Motor neuron (in vitro differentiated cells): ENCODE measurements around the gene MAML2. TPM values are rescaled to one million over a fixed set of nuclear protein-coding genes. Genes with fewer than 3 reads are reported as not detected.

Experiments
- ATAC-seq, 8 experiments: fragments of 200-7000 bp; cut with Tn5 transposase; replicated peaks in 6 of 8; 2 replicates each; pipeline ENCODE4 v1.8.0; 2021; ENCODE audit warnings: mild to moderate bottlenecking in 8 of 8, moderate library complexity in 8 of 8
- H3K27ac ChIP-seq, 2 donors: fragments of 250-450 bp; sonication (Bioruptor Pico); 2 replicates each; pipeline ENCODE4 v1.9.0; 2021; ENCODE audit warnings: antibody characterized with exemption in 2 of 2, mild to moderate bottlenecking in 2 of 2, moderate library complexity in 1 of 2
- H3K4me1 ChIP-seq, 2 donors: fragments of 250-450 bp; sonication (Bioruptor Pico); replicated peaks in 1 of 2; 2 replicates each; pipeline ENCODE4 v1.6.1; 2021; ENCODE audit warnings: antibody characterized with exemption in 2 of 2, mild to moderate bottlenecking in 2 of 2, moderate library complexity in 1 of 2
- H3K4me3 ChIP-seq, 5 donors: fragments of 250-450 bp; sonication (Bioruptor Pico); 2 replicates each; pipeline ENCODE4 v1.9.0; 2021; ENCODE audit warnings: antibody characterized with exemption in 5 of 5, mild to moderate bottlenecking in 5 of 5, moderate library complexity in 4 of 5
- WGBS, 10 experiments: fragments of 450-650 bp; shearing (Covaris generic); methylation state at CpG; one replicate each; pipeline ENCODE4 v1.0.0; 2022; 5-methylcytosine and 5-hydroxymethylcytosine counted together
- in situ Hi-C, 9 experiments: fragments of 400-800 bp; cut with MboI; loops; one replicate each; pipeline ENCODE4 v1.15.0; 2021; ENCODE audit warnings: low sequenced_read_pairs in 9 of 9, low pct_unique_long_range_greater_than_20kb in 2 of 9; ENCODE audit not compliant: unreplicated experiment in 9 of 9
- total RNA-seq, 8 experiments: library from RNA; unstranded; fragments of 300-600 nt; gene quantifications; 2 replicates each; pipeline versions ENCODE4 v1.2.3 to v1.2.4, GENCODE V29; 2022

Gene MAML2
- total RNA-seq, 8 experiments from 2014 or later = 4.9 to 21.2 (median 6.4) TPM

GRCh38 chr11:96033599-96033998 lies 309.4 kb downstream of the MAML2 start:
- ATAC-seq = no peak
- no peak overlapping the region for H3K4me3 ChIP-seq
- H3K4me1 ChIP-seq = no peaks in the 10 kb centered on the region
- 10 to 96% (median 84%) methylated on average over 1 to 4 of the region's 4 CpGs; no CpG with 5 or more reads in 1 of the 10 experiments for WGBS, 10 experiments
- no peak overlapping the region for H3K27ac ChIP-seq
- in situ Hi-C loops = loop anchor here in 2 of 9 experiments (25.0 kb wide), 1 partner anchor 304 kb away; the partner anchor contains the start of gene MAML2 (in 2 of the 2)

- ATAC-seq = no peak
- no peak overlapping the region for H3K4me3 ChIP-seq
- in situ Hi-C loops = loop anchor here in 2 of 9 experiments (25.0 kb wide), 1 partner anchor 304 kb away; the partner anchor contains the start of gene MAML2 (in 2 of the 2)
- no peaks in the 10 kb centered on the region for H3K4me1 ChIP-seq
- no peak overlapping the region for H3K27ac ChIP-seq
Observed at GRCh38 chr11:96033095-96033494, 309.9 kb downstream of the MAML2 start.

GRCh38 chr11:96028746-96029145 lies 314.2 kb downstream of the MAML2 start:
- no peak overlapping the region for H3K4me3 ChIP-seq
- peaks cover 0 to 1% of the 10 kb centered on the region in 2 donors for H3K4me1 ChIP-seq
- ATAC-seq = no peak
- H3K27ac ChIP-seq = no peak overlapping the region
- in situ Hi-C loops = loop anchor here in 2 of 9 experiments (25.0 kb wide), 1 partner anchor 309 kb away; the partner anchor contains the start of gene MAML2 (in 2 of the 2)

GRCh38 chr11:96027021-96027420 lies 316.0 kb downstream of the MAML2 start:
- no peak overlapping the region for H3K27ac ChIP-seq
- no peak overlapping the region for H3K4me3 ChIP-seq
- no peak for ATAC-seq
- peaks cover 0 to 10% of the 10 kb centered on the region in 2 donors for H3K4me1 ChIP-seq
- in situ Hi-C loops = loop anchor here in 2 of 9 experiments (25.0 kb wide), 1 partner anchor 310 kb away; the partner anchor contains the start of gene MAML2 (in 2 of the 2)

GRCh38 chr11:96026310-96026709 lies 316.7 kb downstream of the MAML2 start:
- no peak overlapping the region for H3K4me3 ChIP-seq
- peak in 1 of 8 experiments; percentile 32 for ATAC-seq
- H3K27ac ChIP-seq = no peak overlapping the region
- in situ Hi-C loops = loop anchor here in 2 of 9 experiments (25.0 kb wide), 1 partner anchor 311 kb away; the partner anchor contains the start of gene MAML2 (in 2 of the 2)
- 0 to 88% (median 47%) methylated on average over 2 of the region's 2 CpGs; no CpG with 5 or more reads in 5 of the 10 experiments for WGBS, 10 experiments
- peaks cover 0 to 10% of the 10 kb centered on the region in 2 donors for H3K4me1 ChIP-seq

- no peak for ATAC-seq
- WGBS, 10 experiments = 80 to 100% (median 91%) methylated on average over 1 to 5 of the region's 5 CpGs; no CpG with 5 or more reads in 2 of the 10 experiments
- in situ Hi-C loops = loop anchor here in 4 of 9 experiments (25.0 kb wide), 3 partner anchors 137 to 313 kb away; partner anchors contain the start of gene MAML2 (in 2 of the 4)
Observed at GRCh38 chr11:96024666-96025065, 318.3 kb downstream of the MAML2 start.

GRCh38 chr11:96023275-96023674 lies 319.7 kb downstream of the MAML2 start:
- H3K4me3 ChIP-seq = no peak overlapping the region
- in situ Hi-C loops = loop anchor here in 2 of 9 experiments (25.0 kb wide), 2 partner anchors 136 to 186 kb away; no protein-coding TSS in a partner anchor
- H3K27ac ChIP-seq = no peak overlapping the region
- 50 to 90% (median 85%) methylated on average over 1 to 4 of the region's 7 CpGs; no CpG with 5 or more reads in 4 of the 10 experiments for WGBS, 10 experiments
- ATAC-seq = peak in 1 of 8 experiments; percentile 41
- peaks cover 0 to 10% of the 10 kb centered on the region in 2 donors for H3K4me1 ChIP-seq

More at GRCh38 chr11:96024666-96025065, 318.3 kb downstream of the MAML2 start:
- Histone ChIP-seq H3K27ac (no peak overlapping the region), H3K4me3 (no peak overlapping the region), H3K4me1 (peaks cover 0 to 10% of the 10 kb centered on the region in 2 donors)

- 70 to 100% (median 84%) methylated on average over 1 to 5 of the region's 5 CpGs; no CpG with 5 or more reads in 3 of the 10 experiments for WGBS, 10 experiments
- in situ Hi-C loops = loop anchor here in 2 of 9 experiments (25.0 kb wide), 2 partner anchors 135 to 185 kb away; no protein-coding TSS in a partner anchor
- H3K27ac ChIP-seq = no peak overlapping the region
- H3K4me3 ChIP-seq = no peak overlapping the region
- peaks cover 0 to 18% of the 10 kb centered on the region in 2 donors for H3K4me1 ChIP-seq
- no peak for ATAC-seq
Observed at GRCh38 chr11:96021901-96022650, 320.9 kb downstream of the MAML2 start.

- WGBS, 10 experiments = 49 to 90% (median 66%) methylated on average over 4 to 7 of the region's 8 CpGs; no CpG with 5 or more reads in 1 of the 10 experiments
- in situ Hi-C loops = loop anchor here in 2 of 9 experiments (25.0 kb wide), 2 partner anchors 133 to 183 kb away; no protein-coding TSS in a partner anchor
- ATAC-seq = peak in 1 of 8 experiments; percentile 30
Observed at GRCh38 chr11:96019810-96020747, 322.9 kb downstream of the MAML2 start.

GRCh38 chr11:96019281-96019680 lies 323.7 kb downstream of the MAML2 start:
- H3K27ac ChIP-seq = no peak overlapping the region
- no peak overlapping the region for H3K4me3 ChIP-seq
- in situ Hi-C loops = loop anchor here in 2 of 9 experiments (25.0 kb wide), 2 partner anchors 132 to 182 kb away; no protein-coding TSS in a partner anchor
- ATAC-seq = no peak
- peaks cover 0 to 18% of the 10 kb centered on the region in 2 donors for H3K4me1 ChIP-seq

More at GRCh38 chr11:96019810-96020747, 322.9 kb downstream of the MAML2 start:
- Histone ChIP-seq H3K4me1 (peaks cover 0 to 18% of the 10 kb centered on the region in 2 donors), H3K4me3 (no peak overlapping the region), H3K27ac (no peak overlapping the region)

GRCh38 chr11:96017856-96018255 lies 325.1 kb downstream of the MAML2 start:
- Histone ChIP-seq H3K27ac (no peak overlapping the region), H3K4me1 (peaks cover 0 to 16% of the 10 kb centered on the region in 2 donors), H3K4me3 (no peak overlapping the region)
- peak in 4 of 8 experiments; percentile 24 to 62 (median 37) for ATAC-seq
- 40 to 83% (median 58%) methylated on average over 1 to 2 of the region's 3 CpGs; no CpG with 5 or more reads in 4 of the 10 experiments for WGBS, 10 experiments
- in situ Hi-C loops = loop anchor here in 2 of 9 experiments (25.0 kb wide), 2 partner anchors 131 to 181 kb away; no protein-coding TSS in a partner anchor

GRCh38 chr11:96016978-96017502 lies 326.0 kb downstream of the MAML2 start:
- Histone ChIP-seq H3K4me1 (peaks cover 7 to 21% of the 10 kb centered on the region in 2 donors), H3K4me3 (no peak overlapping the region), H3K27ac (no peak overlapping the region)
- no peak for ATAC-seq
- WGBS, 10 experiments = 83 to 100% (median 88%) methylated on average over 1 of the region's 1 CpG; no CpG with 5 or more reads in 7 of the 10 experiments
- in situ Hi-C loops = loop anchor here in 2 of 9 experiments (25.0 kb wide), 2 partner anchors 130 to 180 kb away; no protein-coding TSS in a partner anchor
